Mesendoderm (in vitro differentiated cells): Measurements from ENCODE around the gene FERMT2.

Experiments
- DNase-seq: peaks from one replicate; pipeline ENCODE4 v3.0.0; 2013
- H2AK5ac ChIP-seq: 2 replicates; pipeline ENCODE4 v1.6.1; 2013; ENCODE audit warnings: low read length, inconsistent platforms
- H2BK120ac ChIP-seq: 2 replicates; pipeline ENCODE4 v1.6.1; 2013; ENCODE audit warnings: low read depth, mild to moderate bottlenecking, low read length, moderate library complexity, mixed read lengths
- H2BK15ac ChIP-seq: replicated peaks from 2 replicates; pipeline ENCODE4 v1.6.1; 2013; ENCODE audit warnings: low read depth, mild to moderate bottlenecking, moderate library complexity
- H2BK5ac ChIP-seq: 2 replicates; pipeline ENCODE4 v1.6.1; 2013; ENCODE audit warnings: low read length, inconsistent platforms
- H3K18ac ChIP-seq: 2 replicates; pipeline ENCODE4 v1.6.1; 2013; ENCODE audit warnings: mild to moderate bottlenecking, low read length, mixed read lengths
- H3K23ac ChIP-seq: one replicate; pipeline ENCODE4 v1.6.1; 2013; ENCODE audit warnings: low read length
- H3K27ac ChIP-seq: 2 replicates; pipeline ENCODE4 v1.5.1; 2013; ENCODE audit warnings: low read depth, mild to moderate bottlenecking, inconsistent platforms, low read length, moderate library complexity
- H3K27me3 ChIP-seq: 2 replicates; pipeline ENCODE4 v1.6.1; 2013; ENCODE audit warnings: low read length, control low read depth, mild to moderate bottlenecking, inconsistent platforms; ENCODE audit not compliant: insufficient read depth, poor library complexity
- H3K36me3 ChIP-seq: 2 replicates; pipeline ENCODE4 v1.6.1; 2013; ENCODE audit warnings: low read length, inconsistent platforms; ENCODE audit not compliant: control insufficient read depth, insufficient read depth
- H3K4ac ChIP-seq: one replicate; pipeline ENCODE4 v1.6.1; 2013; ENCODE audit warnings: low read depth, mild to moderate bottlenecking, low read length, moderate library complexity
- H3K4me1 ChIP-seq: 2 replicates; pipeline ENCODE4 v1.6.1; 2013; ENCODE audit warnings: low read depth, low read length, inconsistent platforms; ENCODE audit not compliant: control insufficient read depth
- H3K4me2 ChIP-seq: 2 replicates; pipeline ENCODE4 v1.6.1; 2013; ENCODE audit warnings: low read length
- H3K4me3 ChIP-seq: 2 replicates; pipeline ENCODE4 v1.5.1; 2013; ENCODE audit warnings: mild to moderate bottlenecking, low read length
- H3K56ac ChIP-seq: one replicate; pipeline ENCODE4 v1.6.1; 2013; ENCODE audit warnings: low read length
- H3K79me1 ChIP-seq: 2 replicates; pipeline ENCODE4 v1.6.1; 2013; ENCODE audit warnings: low read length, inconsistent platforms
- H3K79me2 ChIP-seq: 2 replicates; pipeline ENCODE4 v1.6.1; 2013; ENCODE audit warnings: mild to moderate bottlenecking, low read length; ENCODE audit not compliant: control insufficient read depth, insufficient read depth
- H3K9ac ChIP-seq: 2 replicates; pipeline ENCODE4 v1.6.1; 2013; ENCODE audit warnings: low read length, inconsistent platforms
- H4K5ac ChIP-seq: one replicate; pipeline ENCODE4 v1.6.1; 2013; ENCODE audit warnings: low read length
- H4K8ac ChIP-seq: one replicate; pipeline ENCODE4 v1.6.1; 2013; ENCODE audit warnings: low read depth, mild to moderate bottlenecking, control low read depth, low read length, moderate library complexity
- WGBS: extraction: QIAGEN DNeasy Blood & Tissue Kit; methylation state at CpG from one replicate; pipeline ENCODE4 v1.1.7; 2013; ENCODE audit warnings: low lambda C conversion rate, missing lambda C conversion rate; ENCODE audit not compliant: insufficient coverage; ENCODE audit errors: extremely low coverage; 5-methylcytosine and 5-hydroxymethylcytosine counted together

The FERMT2 gene

DNA sequence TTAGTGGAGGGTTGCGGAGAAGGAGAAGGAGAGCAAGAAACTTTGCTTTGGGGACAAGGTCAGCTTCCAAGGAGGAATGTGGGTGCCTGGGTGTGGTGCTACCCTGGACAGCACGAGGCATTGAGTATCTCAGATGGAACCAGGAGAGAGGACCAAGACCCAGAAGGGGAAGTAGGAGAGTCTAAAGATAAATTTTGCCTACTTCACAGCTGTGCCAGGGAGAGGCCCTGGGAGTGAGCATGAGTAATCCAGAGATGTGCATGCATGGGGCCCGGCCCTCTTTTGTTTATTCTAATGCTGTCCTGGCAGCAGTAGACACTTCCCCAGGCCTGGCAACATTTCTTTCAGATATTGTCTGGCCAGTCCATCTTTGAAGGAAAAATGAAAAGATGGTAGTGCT lies 110.0 kb downstream of the FERMT2 start:
- Histone ChIP-seq H3K36me3 (no peaks in the 10 kb centered on the region), H3K4me2 (no peak overlapping the region), H2AK5ac (peak overlapping the region; percentile 90), H3K9ac (no peak overlapping the region), H2BK120ac (no peak overlapping the region), H2BK15ac (peak overlapping the region; percentile 86), H4K8ac (no peak overlapping the region), H2BK5ac (no peak overlapping the region), H3K56ac (peak overlapping the region; percentile 49), H4K5ac (no peak overlapping the region), H3K4ac (no peak overlapping the region), H3K4me1 (peaks cover 7% of the 10 kb centered on the region), H3K23ac (no peak overlapping the region), H3K79me1 (no peaks in the 10 kb centered on the region), H3K27ac (no peak overlapping the region), H3K18ac (no peak overlapping the region), H3K4me3 (no peak overlapping the region), H3K27me3 (no peaks in the 10 kb centered on the region), H3K79me2 (no peaks in the 10 kb centered on the region)
- no peak for DNase-seq
- no CpG with 5 or more reads among the region's 3 CpGs for WGBS

DNA sequence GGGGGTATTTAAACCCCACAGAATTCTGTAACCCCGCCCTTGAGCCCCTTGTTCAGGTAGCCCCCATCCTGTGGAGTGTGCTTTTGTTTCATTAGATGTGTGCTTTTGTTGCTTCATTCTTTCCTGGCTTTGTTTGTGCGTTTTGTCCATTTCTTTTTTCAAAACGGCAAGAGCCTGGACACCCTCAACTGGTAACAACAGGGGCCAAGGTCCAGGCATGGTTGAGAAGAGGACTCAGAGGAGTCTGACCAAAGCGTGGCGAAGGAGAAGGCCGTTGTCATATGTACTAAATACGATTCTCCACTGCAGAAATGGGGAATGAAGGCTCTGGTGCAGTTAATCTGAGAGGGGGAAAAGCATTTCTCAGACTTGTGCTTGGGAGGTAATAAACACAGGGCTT lies 113.4 kb downstream of the FERMT2 start:
- no peaks in the 10 kb centered on the region for H3K27me3 ChIP-seq
- H3K36me3 ChIP-seq, result no peaks in the 10 kb centered on the region
- DNase-seq, result no peak
- WGBS, result no CpG with 5 or more reads among the region's 7 CpGs
- no peaks in the 10 kb centered on the region for H3K79me1 ChIP-seq
- peak overlapping the region; percentile 1 for H2BK5ac ChIP-seq
- peak overlapping the region; percentile 75 for H2BK15ac ChIP-seq
- H3K18ac ChIP-seq, result peak overlapping the region; percentile 64
- H3K23ac ChIP-seq, result no peak overlapping the region
- peaks cover 7% of the 10 kb centered on the region for H3K4me1 ChIP-seq
- H3K4me2 ChIP-seq, result no peak overlapping the region
- no peak overlapping the region for H3K4me3 ChIP-seq
- no peak overlapping the region for H3K56ac ChIP-seq
- no peak overlapping the region for H2AK5ac ChIP-seq
- no peak overlapping the region for H3K4ac ChIP-seq
- H4K5ac ChIP-seq, result no peak overlapping the region
- no peak overlapping the region for H4K8ac ChIP-seq
- H3K9ac ChIP-seq, result no peak overlapping the region
- H3K27ac ChIP-seq, result no peak overlapping the region
- no peaks in the 10 kb centered on the region for H3K79me2 ChIP-seq
- no peak overlapping the region for H2BK120ac ChIP-seq

DNA sequence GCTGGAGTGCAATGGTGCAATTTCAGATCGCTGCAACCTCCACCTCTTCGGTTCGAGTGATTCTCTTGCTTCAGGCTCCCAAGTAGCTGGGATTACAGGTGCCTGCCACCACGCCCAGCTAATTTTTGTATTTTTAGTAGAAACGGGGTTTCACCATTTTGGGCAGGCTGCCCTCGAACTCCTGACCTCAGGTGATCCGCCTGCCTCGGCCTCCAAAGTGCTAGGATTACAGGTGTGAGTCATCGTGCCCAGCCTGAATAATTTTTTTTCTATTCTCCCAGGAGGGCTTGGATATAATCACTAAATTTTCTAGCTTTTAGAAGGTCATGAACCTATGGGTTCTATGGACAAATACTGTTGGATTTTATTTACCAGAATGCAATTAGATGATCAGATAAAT lies 114.8 kb downstream of the FERMT2 start:
- Histone ChIP-seq H2BK15ac (no peak overlapping the region), H4K5ac (no peak overlapping the region), H2BK120ac (peak overlapping the region; percentile 84), H3K27me3 (no peaks in the 10 kb centered on the region), H3K4ac (no peak overlapping the region), H3K4me2 (no peak overlapping the region), H3K27ac (no peak overlapping the region), H3K79me1 (no peaks in the 10 kb centered on the region), H3K79me2 (no peaks in the 10 kb centered on the region), H3K56ac (no peak overlapping the region), H2AK5ac (no peak overlapping the region), H3K4me3 (no peak overlapping the region), H3K4me1 (peaks cover 13% of the 10 kb centered on the region), H2BK5ac (no peak overlapping the region), H3K23ac (no peak overlapping the region), H3K36me3 (no peaks in the 10 kb centered on the region), H3K9ac (no peak overlapping the region), H4K8ac (no peak overlapping the region), H3K18ac (no peak overlapping the region)
- no peak for DNase-seq
- no CpG with 5 or more reads among the region's 9 CpGs for WGBS

DNA sequence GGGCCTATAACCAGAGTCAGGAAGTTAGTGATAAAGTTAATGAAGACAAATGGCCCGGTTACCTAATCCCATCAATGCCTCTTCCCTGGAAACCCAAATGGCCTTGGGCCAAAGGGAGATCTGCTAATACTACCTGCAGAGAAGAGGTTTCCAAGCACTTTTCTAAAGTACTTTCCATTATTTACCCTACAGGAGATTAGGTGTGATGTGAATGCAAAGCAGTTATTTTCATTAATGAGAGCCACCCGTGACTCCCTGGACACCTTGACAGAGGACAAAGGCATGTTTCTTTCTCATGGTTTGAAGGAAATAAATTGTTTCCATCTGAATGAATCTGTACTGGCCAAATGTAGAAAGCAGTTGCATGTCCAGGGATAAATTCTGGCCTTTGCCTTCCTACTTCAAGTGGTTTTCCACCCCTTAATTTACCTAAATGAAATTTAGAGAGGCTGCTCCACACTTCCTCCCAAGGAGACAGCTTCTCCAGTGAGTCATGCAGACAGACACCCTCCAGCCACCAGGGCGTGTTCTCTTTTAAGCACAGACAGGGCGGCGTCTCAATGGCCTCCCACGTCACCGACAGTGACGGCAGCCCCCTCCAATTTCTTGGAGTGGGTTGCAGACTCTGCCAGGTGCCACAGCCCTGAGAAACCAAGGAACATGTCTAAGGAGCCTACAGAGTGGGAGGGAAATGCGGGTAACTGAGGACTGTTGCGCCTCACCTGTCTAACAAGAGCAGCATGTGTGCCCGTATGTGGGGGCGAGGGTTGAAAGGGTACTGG lies 115.5 kb downstream of the FERMT2 start:
- no peaks in the 10 kb centered on the region for H3K79me2 ChIP-seq
- peak overlapping the region; percentile 75 for H3K18ac ChIP-seq
- peak overlapping the region; percentile 2 for H4K5ac ChIP-seq
- H3K27ac ChIP-seq, result peak overlapping the region; percentile 61
- H3K4me1 ChIP-seq, result peaks cover 13% of the 10 kb centered on the region
- peak overlapping the region; percentile 61 for H3K56ac ChIP-seq
- H3K36me3 ChIP-seq, result no peaks in the 10 kb centered on the region
- peak overlapping the region; percentile 64 for H3K4ac ChIP-seq
- no peak overlapping the region for H3K23ac ChIP-seq
- H3K79me1 ChIP-seq, result no peaks in the 10 kb centered on the region
- H3K9ac ChIP-seq, result peak overlapping the region; percentile 2
- H3K4me3 ChIP-seq, result no peak overlapping the region
- H2BK120ac ChIP-seq, result peak overlapping the region; percentile 46
- WGBS, result no CpG with 5 or more reads among the region's 12 CpGs
- peak overlapping the region; percentile 91 for H2BK5ac ChIP-seq
- DNase-seq, result peak; percentile 97
- no peaks in the 10 kb centered on the region for H3K27me3 ChIP-seq
- peak overlapping the region; percentile 4 for H2AK5ac ChIP-seq
- H4K8ac ChIP-seq, result no peak overlapping the region
- no peak overlapping the region for H3K4me2 ChIP-seq
- H2BK15ac ChIP-seq, result peak overlapping the region; percentile 20

- no peak overlapping the region for H3K9ac ChIP-seq
- no peak overlapping the region for H2AK5ac ChIP-seq
- H3K27me3 ChIP-seq, result no peaks in the 10 kb centered on the region
- no peak overlapping the region for H2BK15ac ChIP-seq
- no peak for DNase-seq
- no peak overlapping the region for H4K8ac ChIP-seq
- no peak overlapping the region for H3K27ac ChIP-seq
- H2BK5ac ChIP-seq, result no peak overlapping the region
- H3K23ac ChIP-seq, result no peak overlapping the region
- no peak overlapping the region for H3K4me3 ChIP-seq
- no peak overlapping the region for H3K4me2 ChIP-seq
- H4K5ac ChIP-seq, result no peak overlapping the region
- no peak overlapping the region for H3K56ac ChIP-seq
- H3K4me1 ChIP-seq, result peaks cover 13% of the 10 kb centered on the region
- H2BK120ac ChIP-seq, result no peak overlapping the region
- no peaks in the 10 kb centered on the region for H3K79me2 ChIP-seq
- H3K18ac ChIP-seq, result no peak overlapping the region
- H3K36me3 ChIP-seq, result no peaks in the 10 kb centered on the region
- WGBS, result no CpG with 5 or more reads among the region's 1 CpG
- no peak overlapping the region for H3K4ac ChIP-seq
- H3K79me1 ChIP-seq, result no peaks in the 10 kb centered on the region
Observed at GRCh38 chr14:52834440-52834842, 116.4 kb downstream of the FERMT2 start.

- Histone ChIP-seq H3K18ac (peak overlapping the region; percentile 76), H3K27me3 (no peaks in the 10 kb centered on the region), H3K4me3 (no peak overlapping the region), H2BK15ac (peak overlapping the region; percentile 100), H3K4ac (peak overlapping the region; percentile 43), H4K8ac (no peak overlapping the region), H2BK120ac (peak overlapping the region; percentile 86), H3K56ac (peak overlapping the region; percentile 62), H2BK5ac (peak overlapping the region; percentile 57), H3K4me2 (no peak overlapping the region), H2AK5ac (no peak overlapping the region), H3K36me3 (no peaks in the 10 kb centered on the region), H3K23ac (no peak overlapping the region), H4K5ac (no peak overlapping the region), H3K79me1 (no peaks in the 10 kb centered on the region), H3K27ac (no peak overlapping the region), H3K79me2 (no peaks in the 10 kb centered on the region), H3K9ac (no peak overlapping the region), H3K4me1 (peaks cover 13% of the 10 kb centered on the region)
- no peak for DNase-seq
- WGBS, result no CpG with 5 or more reads among the region's 5 CpGs
Observed at GRCh38 chr14:52833891-52834290, 117.0 kb downstream of the FERMT2 start.
